Breast epithelium (tissue), 4 donors: ENCODE results near the gene MBD5. TPM values are rescaled to one million over a fixed set of nuclear protein-coding genes. Genes with fewer than 3 reads are reported as not detected.

Experiments
- DNase-seq, 2 donors: peaks; one replicate each; pipeline ENCODE4 v3.0.0-alpha.2; 2019; ENCODE audit warnings: low spot score in 2 of 2
- H3K27ac ChIP-seq, 2 donors: fragments of 200-600 bp; sonication (generic) in 1 of 2; one replicate each; pipeline ENCODE4 v1.5.1; 2016 to 2019; ENCODE audit warnings: mild to moderate bottlenecking in 1 of 2
- H3K27me3 ChIP-seq, 2 donors: fragments of 200-600 bp; sonication (generic) in 1 of 2; one replicate each; pipeline versions ENCODE4 v1.5.1 to v1.6.0; 2017 to 2019; ENCODE audit warnings: control low read depth in 1 of 2, mild to moderate bottlenecking in 1 of 2
- H3K36me3 ChIP-seq: fragments of 200-600 bp; one replicate; pipeline ENCODE4 v1.5.1; 2019
- H3K4me1 ChIP-seq, 2 donors: fragments of 200-600 bp; sonication (generic); one replicate each; pipeline ENCODE4 v1.5.1; 2016 to 2019; ENCODE audit warnings: control low read depth in 1 of 2
- H3K4me3 ChIP-seq, 3 donors: fragments of 200-600 bp; sonication (generic); 1 replicate in 2 of 3; 2 replicates in 1 of 3; pipeline ENCODE4 v1.5.1; 2016 to 2019; ENCODE audit warnings: mild to moderate bottlenecking in 3 of 3, moderate library complexity in 2 of 3
- H3K9me3 ChIP-seq, 2 donors: fragments of 200-600 bp; sonication (generic) in 1 of 2; one replicate each; pipeline ENCODE4 v1.5.1; 2016 to 2019; ENCODE audit warnings: control low read depth in 1 of 2
- POLR2A ChIP-seq: fragments of 450-650 bp; IDR thresholded peaks from one replicate; pipeline ENCODE4 v1.6.1; 2016; ENCODE audit warnings: antibody characterized with exemption, mild to moderate bottlenecking, moderate library complexity
- POLR2AphosphoS5 ChIP-seq, 3 donors: sonication (generic); formaldehyde crosslinking; IDR thresholded peaks; one replicate each; pipeline ENCODE4 v1.6.1; 2017; ENCODE audit warnings: antibody characterized with exemption in 3 of 3
- intact Hi-C: fragments of 100-400 bp; cut with DNase I; formaldehyde crosslinking; loops from one replicate; pipeline ENCODE4 v1.15.1; 2023; ENCODE audit warnings: low total_unique reads
- total RNA-seq, 3 donors: library from RNA; depleted of rRNA; stranded (reverse); fragments of >200 nt; gene quantifications; one replicate each; pipeline ENCODE4 v1.1.0, GENCODE V29; 2016
- TF ChIP-seq, protein P1 (sequence below), 3 donors: fragments of 450-650 bp; IDR thresholded peaks; one replicate each; pipeline ENCODE4 v1.5.1; 2016 to 2017; ENCODE audit warnings: antibody characterized with exemption in 3 of 3, mild to moderate bottlenecking in 3 of 3, moderate library complexity in 3 of 3

Gene MBD5
- total RNA-seq, 3 donors from 2014 or later = 24.0 to 63.8 (median 40.3) TPM

DNA sequence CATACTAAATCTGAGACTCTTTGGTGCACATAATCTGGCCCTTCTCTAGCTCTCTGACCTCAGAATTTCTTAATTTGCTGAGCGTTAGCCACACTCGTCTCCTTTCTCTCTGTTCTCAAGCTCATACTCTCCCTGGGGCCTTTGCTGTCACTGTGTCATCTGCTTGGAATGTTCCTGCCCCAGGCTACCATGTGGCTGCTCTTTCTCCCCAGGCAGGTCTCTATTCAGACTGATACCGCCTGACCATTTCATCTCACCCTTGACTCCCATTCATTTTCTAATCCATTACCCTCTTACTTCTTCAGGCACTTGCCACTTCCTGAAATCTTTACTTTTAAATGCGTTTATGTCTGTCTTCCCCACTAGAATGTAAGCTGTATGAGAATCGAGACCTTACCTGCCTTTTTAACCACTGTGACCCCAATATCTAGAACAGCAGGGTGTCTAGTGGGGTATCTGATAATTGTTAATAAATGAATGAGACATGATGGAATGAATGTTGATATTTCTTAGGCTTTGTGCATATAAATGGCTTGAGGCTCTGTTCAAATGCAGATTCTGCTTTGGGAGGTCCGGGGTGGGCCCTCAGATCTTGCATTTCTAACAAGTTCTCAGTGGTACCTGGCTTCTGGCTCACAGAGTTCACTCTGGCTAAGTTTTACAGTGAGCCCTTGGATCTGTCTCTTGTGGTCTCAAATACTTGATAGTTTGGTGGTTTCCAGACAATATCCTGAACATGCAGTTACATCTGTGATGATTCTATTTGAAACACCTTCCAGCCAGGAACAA is 533.8 kb downstream of the MBD5 start:
- Histone ChIP-seq H3K36me3 (no peaks in the 10 kb centered on the region), H3K27me3 (no peaks in the 10 kb centered on the region), H3K4me3 (no peak overlapping the region), H3K4me1 (no peaks in the 10 kb centered on the region), H3K9me3 (peaks cover 4 to 10% of the 10 kb centered on the region in 2 donors), H3K27ac (no peak overlapping the region)
- no peak for TF ChIP-seq POLR2AphosphoS5 (IDR thresholded peaks at IDR 0.05)
- no peak for TF ChIP-seq POLR2A
- TF ChIP-seq, protein P1, sequence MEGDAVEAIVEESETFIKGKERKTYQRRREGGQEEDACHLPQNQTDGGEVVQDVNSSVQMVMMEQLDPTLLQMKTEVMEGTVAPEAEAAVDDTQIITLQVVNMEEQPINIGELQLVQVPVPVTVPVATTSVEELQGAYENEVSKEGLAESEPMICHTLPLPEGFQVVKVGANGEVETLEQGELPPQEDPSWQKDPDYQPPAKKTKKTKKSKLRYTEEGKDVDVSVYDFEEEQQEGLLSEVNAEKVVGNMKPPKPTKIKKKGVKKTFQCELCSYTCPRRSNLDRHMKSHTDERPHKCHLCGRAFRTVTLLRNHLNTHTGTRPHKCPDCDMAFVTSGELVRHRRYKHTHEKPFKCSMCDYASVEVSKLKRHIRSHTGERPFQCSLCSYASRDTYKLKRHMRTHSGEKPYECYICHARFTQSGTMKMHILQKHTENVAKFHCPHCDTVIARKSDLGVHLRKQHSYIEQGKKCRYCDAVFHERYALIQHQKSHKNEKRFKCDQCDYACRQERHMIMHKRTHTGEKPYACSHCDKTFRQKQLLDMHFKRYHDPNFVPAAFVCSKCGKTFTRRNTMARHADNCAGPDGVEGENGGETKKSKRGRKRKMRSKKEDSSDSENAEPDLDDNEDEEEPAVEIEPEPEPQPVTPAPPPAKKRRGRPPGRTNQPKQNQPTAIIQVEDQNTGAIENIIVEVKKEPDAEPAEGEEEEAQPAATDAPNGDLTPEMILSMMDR (IDR thresholded peaks at IDR 0.05) = no peak
- intact Hi-C loops = no loop called here
- no peak for DNase-seq

DNA sequence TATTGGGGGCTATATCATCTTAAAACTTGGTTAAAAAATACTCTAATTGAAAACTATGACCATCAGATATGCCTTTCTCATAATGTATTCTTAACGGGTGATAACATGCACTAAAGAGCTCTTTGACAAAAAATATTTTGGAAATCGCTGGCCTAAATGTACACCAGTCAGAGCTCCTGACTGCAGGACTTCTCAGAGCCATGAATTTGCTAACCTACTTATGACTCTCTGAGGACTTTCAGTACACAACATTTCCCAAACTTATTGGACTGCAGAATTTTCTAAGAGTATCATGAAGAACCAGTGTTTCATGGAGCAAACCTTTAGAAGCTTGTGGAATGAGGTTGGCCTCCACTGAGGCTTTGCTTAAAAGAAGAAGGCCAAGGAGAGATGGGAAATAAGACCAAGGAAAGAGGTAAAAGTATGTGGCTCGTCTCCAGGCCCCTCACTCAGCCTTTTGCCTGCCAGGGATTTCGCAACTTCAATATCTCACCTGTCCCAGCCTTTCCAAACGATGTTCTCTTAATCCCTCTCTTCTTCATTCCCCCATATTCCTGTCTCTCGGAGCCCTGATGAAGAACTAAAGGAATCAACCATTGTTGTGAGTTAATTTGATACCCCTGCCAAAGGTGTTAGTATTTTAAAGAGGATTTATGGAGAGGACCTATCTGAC is 534.9 kb downstream of the MBD5 start:
- TF ChIP-seq POLR2A (no peak), POLR2AphosphoS5 (IDR thresholded peaks at IDR 0.05) (no peak)
- TF ChIP-seq, protein P1 (IDR thresholded peaks at IDR 0.05) = no peak
- H3K4me3 ChIP-seq = no peak overlapping the region
- no peaks in the 10 kb centered on the region for H3K4me1 ChIP-seq
- intact Hi-C loops = no loop called here
- H3K36me3 ChIP-seq = no peaks in the 10 kb centered on the region
- peaks cover 4 to 10% of the 10 kb centered on the region in 2 donors for H3K9me3 ChIP-seq
- DNase-seq = no peak
- H3K27ac ChIP-seq = no peak overlapping the region
- H3K27me3 ChIP-seq = no peaks in the 10 kb centered on the region

DNA sequence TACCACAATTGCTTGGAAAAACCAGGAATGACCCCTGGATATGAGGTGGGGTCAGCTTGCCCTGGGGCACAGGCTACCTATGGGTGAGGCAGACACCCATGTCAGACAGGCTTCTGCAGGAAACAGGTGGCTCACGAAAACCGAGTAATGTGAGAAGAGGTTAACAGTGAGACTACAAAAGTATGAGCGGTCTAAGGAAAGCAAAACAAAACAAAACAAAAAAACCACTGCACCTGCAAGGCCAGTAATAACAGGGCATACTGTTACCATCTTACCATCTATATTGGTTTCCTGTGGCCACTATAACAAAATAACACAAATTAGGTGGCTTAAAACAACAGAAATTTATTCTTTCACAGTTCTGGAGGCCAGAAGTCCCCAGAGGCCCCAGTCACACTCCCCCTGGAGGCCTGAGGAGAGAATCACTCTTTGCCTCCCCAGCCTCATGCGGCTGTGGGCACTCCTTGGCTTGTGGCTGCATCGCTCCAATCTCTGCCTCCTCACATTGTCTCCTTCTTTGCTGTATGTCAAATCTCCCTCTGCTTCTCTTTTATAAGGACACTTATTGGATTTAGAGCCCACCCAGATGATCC is 537.0 kb downstream of the MBD5 start:
- Histone ChIP-seq H3K9me3 (peaks cover 4 to 10% of the 10 kb centered on the region in 2 donors), H3K27ac (no peak overlapping the region), H3K27me3 (no peaks in the 10 kb centered on the region), H3K4me3 (no peak overlapping the region), H3K4me1 (no peaks in the 10 kb centered on the region), H3K36me3 (no peaks in the 10 kb centered on the region)
- no peak for DNase-seq
- intact Hi-C loops = no loop called here
- TF ChIP-seq, protein P1 (IDR thresholded peaks at IDR 0.05) = no peak
- TF ChIP-seq POLR2A (no peak), POLR2AphosphoS5 (IDR thresholded peaks at IDR 0.05) (no peak)

DNA sequence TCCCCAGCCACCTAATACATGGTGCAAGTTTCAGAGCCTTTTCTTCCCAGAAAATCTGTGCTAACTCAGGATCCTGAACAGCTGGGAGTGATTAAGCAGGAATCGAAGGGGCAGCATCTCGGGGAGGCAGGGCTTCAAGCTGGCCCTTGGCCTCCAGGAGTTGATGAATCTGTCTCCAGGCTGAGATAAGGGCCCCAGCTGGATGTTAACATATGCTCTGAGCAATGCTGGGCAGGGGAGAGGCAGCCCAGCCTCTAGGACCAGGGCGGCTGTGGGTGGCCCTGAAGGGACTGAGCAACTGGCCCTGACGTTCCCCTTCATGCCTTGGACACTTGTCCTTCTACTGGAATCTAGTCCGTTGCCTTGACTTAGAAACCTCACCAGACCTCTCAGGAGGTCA is 539.6 kb downstream of the MBD5 start:
- intact Hi-C loops = no loop called here
- Histone ChIP-seq H3K27me3 (no peaks in the 10 kb centered on the region), H3K4me1 (no peaks in the 10 kb centered on the region), H3K27ac (no peak overlapping the region), H3K36me3 (no peaks in the 10 kb centered on the region), H3K4me3 (no peak overlapping the region), H3K9me3 (peaks cover 4 to 10% of the 10 kb centered on the region in 2 donors)
- TF ChIP-seq POLR2AphosphoS5 (IDR thresholded peaks at IDR 0.05) (no peak), POLR2A (no peak)
- TF ChIP-seq, protein P1 (IDR thresholded peaks at IDR 0.05) = no peak
- DNase-seq = no peak

DNA sequence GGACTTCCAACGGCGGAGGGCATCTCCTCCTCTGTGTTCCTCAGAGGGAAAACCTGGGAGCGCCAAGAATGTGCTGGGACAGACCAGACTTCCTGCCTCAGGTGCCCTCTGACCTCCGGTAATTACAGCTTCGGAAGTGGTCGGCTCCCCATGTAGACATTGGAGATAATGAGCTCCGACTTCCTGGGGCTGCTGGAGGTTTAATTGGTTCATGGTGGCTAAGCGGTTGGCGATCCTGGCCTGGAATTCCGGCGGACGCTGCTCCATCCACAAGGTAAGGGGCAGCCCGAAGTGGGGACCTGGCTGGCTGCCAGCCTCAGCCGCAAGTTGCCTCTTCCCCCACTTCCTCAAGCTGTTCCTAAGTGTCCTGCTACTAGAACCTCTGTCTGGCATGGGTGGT is 540.5 kb downstream of the MBD5 start:
- TF ChIP-seq POLR2A (no peak), POLR2AphosphoS5 (IDR thresholded peaks at IDR 0.05) (no peak)
- TF ChIP-seq, protein P1 (IDR thresholded peaks at IDR 0.05) = no peak
- no peak overlapping the region for H3K4me3 ChIP-seq
- no peak overlapping the region for H3K27ac ChIP-seq
- H3K4me1 ChIP-seq = no peaks in the 10 kb centered on the region
- intact Hi-C loops = no loop called here
- no peak for DNase-seq
- H3K36me3 ChIP-seq = no peaks in the 10 kb centered on the region
- H3K27me3 ChIP-seq = no peaks in the 10 kb centered on the region
- H3K9me3 ChIP-seq = peaks cover 4 to 10% of the 10 kb centered on the region in 2 donors
